NOMO-1 (cell line): ENCODE results near the gene GPR87.
A peak's percentile ranks its signal among the peaks of the same experiment; 100 is the strongest.

Experiments
- DNase-seq, 2 experiments: peaks; one replicate each; lab custom pipeline; 2025; ENCODE audit not compliant: unreplicated experiment in 2 of 2; lab: John Stamatoyannopoulos, UW

GPR87 gene

GRCh38 chr3:151285940-151286339 is 30.7 kb downstream of the GPR87 start:
- DNase-seq = no peak

GRCh38 chr3:151283907-151284461 is 32.6 kb downstream of the GPR87 start:
- DNase-seq = no peak

GRCh38 chr3:151283387-151283786 is 33.2 kb downstream of the GPR87 start:
- DNase-seq = no peak

GRCh38 chr3:151282921-151283320 is 33.7 kb downstream of the GPR87 start:
- peak; percentile 72 to 89 for DNase-seq

- no peak for DNase-seq
Measured at GRCh38 chr3:151281671-151282324, 34.8 kb downstream of the GPR87 start.

- peak; percentile 86 to 100 for DNase-seq
Measured at GRCh38 chr3:151278230-151278629, 38.4 kb downstream of the GPR87 start, which contains the start of gene P2RY14. Gene P2RY14 (minus strand): TSS chr3:151278542. CDS start chr3:151214316, 64,226 bp downstream.

GRCh38 chr3:151276687-151277042 is 40.0 kb downstream of the GPR87 start:
- peak; percentile 16 to 28 for DNase-seq

- DNase-seq = no peak
Measured at GRCh38 chr3:151276038-151276686, 40.5 kb downstream of the GPR87 start.

GRCh38 chr3:151275091-151275490 is 41.5 kb downstream of the GPR87 start:
- DNase-seq = peak in 1 of 2 experiments; percentile 45

- DNase-seq = no peak
Measured at GRCh38 chr3:151269631-151270030, 47.0 kb downstream of the GPR87 start.

GRCh38 chr3:151268267-151269235 is 48.1 kb downstream of the GPR87 start:
- no peak for DNase-seq

- DNase-seq = no peak
Measured at GRCh38 chr3:151267066-151267465, 49.6 kb downstream of the GPR87 start.

- peak; percentile 92 to 99 for DNase-seq
Measured at GRCh38 chr3:151265866-151266265, 50.8 kb downstream of the GPR87 start.

- peak in 1 of 2 experiments; percentile 27 for DNase-seq
Measured at GRCh38 chr3:151265166-151265565, 51.5 kb downstream of the GPR87 start.

GRCh38 chr3:151264605-151265004 is 52.0 kb downstream of the GPR87 start:
- DNase-seq = no peak

- no peak for DNase-seq
Measured at GRCh38 chr3:151262871-151263525, 53.6 kb downstream of the GPR87 start.

GRCh38 chr3:151259664-151260063 is 57.0 kb downstream of the GPR87 start:
- no peak for DNase-seq

- DNase-seq = no peak
Measured at GRCh38 chr3:151256749-151257148, 59.9 kb downstream of the GPR87 start.

- DNase-seq = no peak
Measured at GRCh38 chr3:151248772-151249337, 67.8 kb downstream of the GPR87 start.
